ENCODE measurements around the gene PI4KA.

DNA sequence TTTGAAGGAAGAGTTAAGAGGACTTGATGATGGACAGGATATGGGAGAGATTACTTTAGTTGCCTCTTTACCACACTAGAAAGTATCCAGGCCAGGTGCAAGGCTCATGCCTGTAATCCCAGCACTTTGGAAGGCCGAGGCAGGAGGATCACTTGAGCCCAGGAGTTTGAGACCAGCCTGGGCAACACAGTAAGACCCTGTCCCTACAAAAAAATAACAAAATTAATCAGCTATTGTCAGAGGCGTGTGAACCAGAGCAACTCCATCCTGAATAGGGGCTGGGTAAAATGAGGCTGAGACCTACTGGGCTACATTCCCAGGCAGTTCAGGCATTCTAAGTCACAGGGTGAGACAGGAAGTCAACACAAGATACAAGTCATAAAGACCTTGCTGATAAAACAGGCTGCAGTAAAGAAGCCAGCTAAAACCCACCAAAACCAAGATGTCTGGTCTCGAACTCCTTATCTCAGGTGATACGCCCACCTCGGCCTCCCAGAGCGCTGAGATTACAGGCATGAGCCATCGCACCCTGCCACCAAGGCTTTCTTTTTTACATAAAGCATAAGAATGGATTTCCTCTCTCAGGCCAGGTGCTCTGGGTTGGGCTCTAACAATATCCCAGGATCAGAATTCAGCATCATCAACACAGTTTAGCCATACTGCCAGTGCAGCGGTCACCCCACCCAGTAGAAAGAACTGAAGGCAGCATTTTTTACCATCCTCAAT, 17.8 kb downstream of the PI4KA start:
- TF ChIP-seq, protein P1, sequence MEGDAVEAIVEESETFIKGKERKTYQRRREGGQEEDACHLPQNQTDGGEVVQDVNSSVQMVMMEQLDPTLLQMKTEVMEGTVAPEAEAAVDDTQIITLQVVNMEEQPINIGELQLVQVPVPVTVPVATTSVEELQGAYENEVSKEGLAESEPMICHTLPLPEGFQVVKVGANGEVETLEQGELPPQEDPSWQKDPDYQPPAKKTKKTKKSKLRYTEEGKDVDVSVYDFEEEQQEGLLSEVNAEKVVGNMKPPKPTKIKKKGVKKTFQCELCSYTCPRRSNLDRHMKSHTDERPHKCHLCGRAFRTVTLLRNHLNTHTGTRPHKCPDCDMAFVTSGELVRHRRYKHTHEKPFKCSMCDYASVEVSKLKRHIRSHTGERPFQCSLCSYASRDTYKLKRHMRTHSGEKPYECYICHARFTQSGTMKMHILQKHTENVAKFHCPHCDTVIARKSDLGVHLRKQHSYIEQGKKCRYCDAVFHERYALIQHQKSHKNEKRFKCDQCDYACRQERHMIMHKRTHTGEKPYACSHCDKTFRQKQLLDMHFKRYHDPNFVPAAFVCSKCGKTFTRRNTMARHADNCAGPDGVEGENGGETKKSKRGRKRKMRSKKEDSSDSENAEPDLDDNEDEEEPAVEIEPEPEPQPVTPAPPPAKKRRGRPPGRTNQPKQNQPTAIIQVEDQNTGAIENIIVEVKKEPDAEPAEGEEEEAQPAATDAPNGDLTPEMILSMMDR (IDR thresholded peaks at IDR 0.05 in 8 of 11, conservative IDR thresholded peaks at IDR 0.05 in 3 of 11): no peak
- no peak for TF ChIP-seq POLR2AphosphoS5 (IDR thresholded peaks at IDR 0.05)
- TF ChIP-seq POLR2A (IDR thresholded peaks at IDR 0.05): no peak

All from spleen (tissue), 7 donors.